GM21423 (cell line): Measurements from ENCODE around the gene ACSS1.

ENCODE experiments used
- ATAC-seq: cut with Tn5 transposase; IDR thresholded peaks from one replicate; pipeline ENCODE4 v1.9.1; 2021; ENCODE audit warnings: mild to moderate bottlenecking, moderate library complexity; ENCODE audit not compliant: unreplicated experiment

ACSS1 gene

GRCh38 chr20:24979036-24979960, 78.6 kb downstream of the ACSS1 start:
- ATAC-seq: no peak

- no peak for ATAC-seq
Observed at GRCh38 chr20:24978513-24978912, 79.4 kb downstream of the ACSS1 start.

GRCh38 chr20:24977797-24978196, 80.1 kb downstream of the ACSS1 start:
- no peak for ATAC-seq

GRCh38 chr20:24977336-24977735, 80.6 kb downstream of the ACSS1 start:
- ATAC-seq: no peak

GRCh38 chr20:24972341-24972740, 85.6 kb downstream of the ACSS1 start:
- ATAC-seq: no peak

GRCh38 chr20:24971376-24972101, 86.4 kb downstream of the ACSS1 start:
- ATAC-seq: no peak

- no peak for ATAC-seq
Observed at GRCh38 chr20:24970754-24971153, 87.2 kb downstream of the ACSS1 start.

GRCh38 chr20:24970030-24970553, 87.8 kb downstream of the ACSS1 start:
- no peak for ATAC-seq

- ATAC-seq: no peak
Observed at GRCh38 chr20:24969186-24970029, 88.5 kb downstream of the ACSS1 start.

- ATAC-seq: no peak
Observed at GRCh38 chr20:24968278-24968800, 89.6 kb downstream of the ACSS1 start.

- no peak for ATAC-seq
Observed at GRCh38 chr20:24966317-24967012, 91.5 kb downstream of the ACSS1 start.

GRCh38 chr20:24965065-24965919, 92.6 kb downstream of the ACSS1 start:
- ATAC-seq: no peak

GRCh38 chr20:24964506-24964840, 93.5 kb downstream of the ACSS1 start:
- no peak for ATAC-seq

GRCh38 chr20:24963672-24964505, 94.0 kb downstream of the ACSS1 start:
- ATAC-seq: no peak

GRCh38 chr20:24962510-24962909, 95.4 kb downstream of the ACSS1 start:
- no peak for ATAC-seq

GRCh38 chr20:24962182-24962492, 95.8 kb downstream of the ACSS1 start:
- no peak for ATAC-seq

GRCh38 chr20:24961384-24962181, 96.4 kb downstream of the ACSS1 start:
- no peak for ATAC-seq

GRCh38 chr20:24960861-24961260, 97.1 kb downstream of the ACSS1 start:
- no peak for ATAC-seq
